Heart left ventricle (tissue), 16 donors: ENCODE measurements around the gene SERINC3. TPM values are rescaled to one million over a fixed set of nuclear protein-coding genes. Genes with fewer than 3 reads are reported as not detected.

Experiments
- ATAC-seq, 4 donors: fragments of 200-7000 bp; cut with Tn5 transposase; one replicate each; pipeline ENCODE4 v1.9.1; 2020 to 2022; ENCODE audit warnings: moderate library complexity in 4 of 4, mild to moderate bottlenecking in 3 of 4, moderate number of reproducible peaks in 1 of 4
- DNase-seq, 5 donors: peaks; one replicate each; pipeline ENCODE4 v3.0.0-alpha.2; 2020
- H3K27ac ChIP-seq, 12 donors: fragments of 200-600 bp; sonication (generic) in 4 of 12; one replicate each; pipeline versions ENCODE4 v1.5.0 to v1.8.0; 2016 to 2022; ENCODE audit warnings: mild to moderate bottlenecking in 2 of 12
- H3K27me3 ChIP-seq, 9 donors: fragments of 200-600 bp; sonication (generic) in 2 of 9; one replicate each; pipeline versions ENCODE4 v1.5.1 to v1.8.0; 2016 to 2022; ENCODE audit warnings: mild to moderate bottlenecking in 3 of 9
- H3K36me3 ChIP-seq, 9 donors: fragments of 200-600 bp; sonication (generic) in 2 of 9; one replicate each; pipeline versions ENCODE4 v1.5.0 to v1.8.0; 2018 to 2022; ENCODE audit warnings: mild to moderate bottlenecking in 2 of 9
- H3K4me1 ChIP-seq, 12 donors: fragments of 200-600 bp; sonication (generic) in 4 of 12; one replicate each; pipeline versions ENCODE4 v1.5.0 to v1.8.0; 2016 to 2022; ENCODE audit warnings: mild to moderate bottlenecking in 3 of 12
- H3K4me3 ChIP-seq, 12 donors: fragments of 200-600 bp; sonication (generic) in 4 of 12; one replicate each; pipeline versions ENCODE4 v1.5.0 to v1.8.0; 2017 to 2022; ENCODE audit warnings: mild to moderate bottlenecking in 9 of 12, moderate library complexity in 4 of 12
- H3K9me3 ChIP-seq, 12 donors: fragments of 200-600 bp; sonication (generic) in 4 of 12; one replicate each; pipeline versions ENCODE4 v1.5.0 to v1.8.0; 2016 to 2022; ENCODE audit warnings: mild to moderate bottlenecking in 1 of 12
- CTCF ChIP-seq, 12 donors: fragments of 200-600 bp; sonication (generic) in 4 of 12; IDR thresholded peaks; one replicate each; pipeline versions ENCODE4 v1.5.0 to v1.8.0; 2018 to 2022; ENCODE audit warnings: antibody characterized with exemption in 12 of 12, mild to moderate bottlenecking in 5 of 12
- POLR2A ChIP-seq, 2 donors: fragments of 450-650 bp; IDR thresholded peaks; one replicate each; pipeline ENCODE4 v1.6.1; 2017; ENCODE audit warnings: antibody characterized with exemption in 2 of 2, mild to moderate bottlenecking in 2 of 2, moderate library complexity in 2 of 2
- WGBS, 4 donors: extraction: QIAGEN DNeasy Blood & Tissue Kit in 2 of 4; methylation state at CpG; one replicate each; pipeline versions ENCODE4 v1.1.5 to v1.1.7; 2013 to 2018; 5-methylcytosine and 5-hydroxymethylcytosine counted together
- intact Hi-C, 10 donors: fragments of 100-400 bp; cut with DNase I; formaldehyde crosslinking; loops; one replicate each; pipeline versions ENCODE4 v1.11.1 to v1.14.2; 2022
- polyA plus RNA-seq, 2 donors: library from polyadenylated mRNA; stranded (reverse); fragments of 200-250 nt; gene quantifications; one replicate each; pipeline ENCODE4 v1.2.3, GENCODE V29; 2013
- total RNA-seq, 9 donors: library from RNA; depleted of rRNA in 2 of 9; stranded (reverse); fragments of >200 nt in 2 of 9; fragmentation: NEBNext Ultra II Directional in 3 of 9; extraction: Animal tissue kit (Norgen Biotek cat#: 25700) in 3 of 9; gene quantifications; one replicate each; pipeline versions ENCODE4 v1.1.0 to v1.2.4, GENCODE V29; 2016 to 2023
- donor health status: ischemic (EF 13 %, LVEDD 7.1; RV severe dilation, severe dysfunction).
- donor health status: healthy with polysubstance abuse.
- donor health status: DM: no; HTN: yes; CAD: no.
- donor health status: DM: no; HTN: no; CAD: no.
- donor health status: ischemic (EF 25% LVEDD 6.9; RV normal size, moderate dysfunction).
- donor health status: ischemic (EF 25% LVEDD 5.7; RV mildly dilated, moderate dysfunction).
- donor health status: healthy.
- donor health status: DM: yes; HTN: yes; CAD: no.
- donor health status: ischemic (EF 35%, LVEDD 5.7; RV mildly dilated, moderate dysfunction).
- donor health status: nonischemic (EF 11% LVEDD 7.7; RV severe dilation, severe dysfunction).
- donor health status: DM: yes; HTN: yes; CAD: no.
- donor health status: PGD.
- donor health status: ischemic (EF 29% LVEDD 5.4; RV normal size, mild dysfunction).
- donor health status: nonischemic (EF 23%, LVEDD 6.1; RV moderate dilation, normal function).

Gene SERINC3
- total and polyA plus RNA-seq, 11 donors, result 32.9 to 114 (median 96.2) TPM

DNA sequence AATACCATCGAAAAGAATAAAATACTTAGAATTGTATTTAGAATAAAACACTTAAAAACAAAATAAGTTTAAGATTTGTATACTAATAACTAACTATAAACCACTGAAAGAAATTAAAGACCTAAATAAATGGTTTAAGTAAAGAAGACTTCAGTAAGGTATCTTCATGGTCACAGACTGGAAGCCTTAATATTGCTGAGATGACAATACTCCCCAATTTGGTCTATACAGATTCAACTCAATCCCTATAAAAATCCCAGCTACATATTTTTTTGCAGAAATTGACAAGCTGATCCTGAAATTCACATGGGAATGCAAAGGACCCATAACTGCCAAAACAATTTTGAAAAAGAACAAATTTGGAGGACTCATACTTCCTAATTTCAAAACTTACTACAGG is 18.9 kb downstream of the SERINC3 start:
- H3K27me3 ChIP-seq, result no peaks in the 10 kb centered on the region
- ATAC-seq (no peak), DNase-seq (no peak)
- H3K9me3 ChIP-seq, result no peaks in the 10 kb centered on the region
- 96 to 98% (median 98%) methylated on average over 1 of the region's 1 CpG for WGBS, 4 donors
- no peak overlapping the region for H3K4me3 ChIP-seq
- peaks cover 0 to 100% (median 100%) of the 10 kb centered on the region in 9 donors for H3K36me3 ChIP-seq
- peaks cover 0 to 18% (median 8%) of the 10 kb centered on the region in 12 donors for H3K4me1 ChIP-seq
- intact Hi-C loops, result loop anchor here in 1 of 10 donors (10.0 kb wide), 1 partner anchor 392 kb away; no protein-coding TSS in a partner anchor
- TF ChIP-seq POLR2A (IDR thresholded peaks at IDR 0.05) (no peak), CTCF (IDR thresholded peaks at IDR 0.05) (no peak)
- no peak overlapping the region for H3K27ac ChIP-seq

GRCh38 chr20:44501448-44501847 is 20.4 kb downstream of the SERINC3 start:
- Histone ChIP-seq H3K36me3 (peaks cover 0 to 100% (median 100%) of the 10 kb centered on the region in 9 donors), H3K9me3 (no peaks in the 10 kb centered on the region), H3K4me1 (peaks cover 0 to 18% (median 10%) of the 10 kb centered on the region in 12 donors), H3K27me3 (no peaks in the 10 kb centered on the region), H3K4me3 (no peak overlapping the region), H3K27ac (peak overlapping the region in 1 of 12 donors; percentile 69)
- intact Hi-C loops, result loop anchor here in 1 of 10 donors (10.0 kb wide), 1 partner anchor 393 kb away; no protein-coding TSS in a partner anchor
- 49 to 63% (median 54%) methylated on average over 5 of the region's 5 CpGs for WGBS, 4 donors
- TF ChIP-seq POLR2A (IDR thresholded peaks at IDR 0.05), result no peak
- no peak for TF ChIP-seq CTCF (IDR thresholded peaks at IDR 0.05)
- ATAC-seq (peak in 3 of 4 donors; percentile 48 to 84 (median 84)), DNase-seq (peak in 1 of 5 donors; percentile 62)

DNA sequence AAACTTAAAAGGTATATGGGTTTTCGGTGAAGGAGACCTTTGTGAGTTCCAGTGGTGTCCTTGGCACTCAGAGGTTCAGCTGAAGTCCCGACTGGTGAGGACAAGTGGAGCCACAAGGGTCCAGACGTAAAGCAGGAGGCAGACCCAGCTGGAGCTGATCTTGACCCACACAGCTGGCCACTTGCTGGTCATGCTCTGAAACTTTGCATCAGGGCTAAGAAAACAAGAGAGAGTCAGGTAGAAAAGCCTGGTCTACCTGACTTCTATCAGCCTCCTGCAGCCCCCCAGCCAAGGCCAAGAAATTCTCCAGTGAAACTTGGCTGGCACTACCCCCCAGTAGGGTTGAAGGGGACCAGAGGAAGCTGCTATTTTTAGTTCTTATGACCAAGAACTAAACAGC is 21.6 kb downstream of the SERINC3 start:
- Histone ChIP-seq H3K9me3 (no peaks in the 10 kb centered on the region), H3K27ac (peak overlapping the region in 4 of 12 donors; percentile 9 to 69 (median 12)), H3K4me1 (peaks cover 0 to 18% (median 10%) of the 10 kb centered on the region in 12 donors), H3K27me3 (no peaks in the 10 kb centered on the region), H3K36me3 (peaks cover 0 to 100% (median 100%) of the 10 kb centered on the region in 9 donors), H3K4me3 (no peak overlapping the region)
- ATAC-seq (peak in 3 of 4 donors; percentile 21 to 42 (median 33)), DNase-seq (no peak)
- TF ChIP-seq POLR2A (IDR thresholded peaks at IDR 0.05), result no peak
- no peak for TF ChIP-seq CTCF (IDR thresholded peaks at IDR 0.05)
- intact Hi-C loops, result loop anchor here in 1 of 10 donors (10.0 kb wide), 1 partner anchor 395 kb away; no protein-coding TSS in a partner anchor
- WGBS, 4 donors, result 64 to 81% (median 69%) methylated on average over 3 of the region's 3 CpGs

DNA sequence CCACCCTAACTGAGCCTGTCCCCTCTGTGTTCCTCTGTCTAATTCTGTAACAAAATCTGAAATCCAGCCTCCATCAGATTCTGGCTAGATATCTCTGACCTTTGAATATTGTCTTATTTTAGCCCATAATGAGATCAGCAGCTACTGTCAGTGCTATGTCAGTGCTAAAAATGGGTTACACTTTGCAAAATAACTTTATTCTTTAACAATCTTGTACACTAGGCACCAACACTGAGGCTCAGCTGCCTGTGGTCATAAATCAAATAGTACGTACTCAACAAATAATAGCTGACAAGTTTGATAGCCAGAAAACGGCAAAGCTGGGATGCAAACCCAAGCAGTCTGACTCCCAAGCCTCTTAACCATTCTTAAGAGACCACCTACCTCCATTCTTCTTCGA is 24.1 kb downstream of the SERINC3 start:
- Histone ChIP-seq H3K36me3 (peaks cover 0 to 100% (median 100%) of the 10 kb centered on the region in 9 donors), H3K27ac (peak overlapping the region in 2 of 12 donors; percentile 7 to 21), H3K9me3 (no peaks in the 10 kb centered on the region), H3K4me3 (no peak overlapping the region), H3K27me3 (no peaks in the 10 kb centered on the region), H3K4me1 (peaks cover 0 to 18% (median 10%) of the 10 kb centered on the region in 12 donors)
- intact Hi-C loops, result no loop called here
- peak in 1 of 4 donors; percentile 25 for ATAC-seq
- TF ChIP-seq POLR2A (IDR thresholded peaks at IDR 0.05), result no peak
- TF ChIP-seq CTCF (IDR thresholded peaks at IDR 0.05), result no peak
- no peak for DNase-seq
- 78 to 91% (median 83%) methylated on average over 3 of the region's 3 CpGs for WGBS, 4 donors
